ENCODE data around the gene RUBCN. TPM values are rescaled to one million over a fixed set of nuclear protein-coding genes. Genes with fewer than 3 reads are reported as not detected.

Gene RUBCN
- total RNA-seq = 24.8 and 25.3 TPM in 2 replicates

GRCh38 chr3:197736491-197737318, at the start of gene RUBCN:
Gene RUBCN, minus strand, starts transcription at chr3:197736904. Its CDS starts 185 bp downstream, at chr3:197736719.

GRCh38 chr3:197749601-197750395, 13.1 kb upstream of the RUBCN start, which contains the start of gene FYTTD1:
Gene FYTTD1, plus strand, starts transcription at chr3:197749883. Its CDS starts 89 bp downstream, at chr3:197749972.

Other genes with a start within 250 kb of the RUBCN start
- gene BDH1, start 180.9 kb downstream of the RUBCN start, total RNA-seq = 17.8 and 25.3 TPM in 2 replicates
- 26.2 and 30.8 TPM in 2 replicates for gene FYTTD1, start 13.0 kb upstream of the RUBCN start, total RNA-seq
- gene LRCH3, start 54.4 kb upstream of the RUBCN start, total RNA-seq = 13.6 and 19.1 TPM in 2 replicates
- gene RPL35A, start 213.3 kb upstream of the RUBCN start, total RNA-seq = 890 and 970 TPM in 2 replicates
- gene LMLN, start 223.3 kb upstream of the RUBCN start, total RNA-seq = 1.9 and 4.1 TPM in 2 replicates

Data from hair follicular keratinocyte (primary cell).